Measurements from ENCODE around the gene TINCR.

TINCR gene

GRCh38 chr19:5545051-5545450 lies 22.7 kb downstream of the TINCR start:
- H3K9me2 ChIP-seq (replicated peaks; ENCODE audit: insufficient read depth, low read length) = no peaks in the 10 kb centered on the region
- no peaks in the 10 kb centered on the region for H4K20me1 ChIP-seq (ENCODE audit: low read depth, low read length)
- TF ChIP-seq EZH2phosphoT487 (conservative IDR thresholded peaks at IDR 0.05; ENCODE audit: low read length) (no peak), CTCF (IDR thresholded peaks at IDR 0.05; ENCODE audit: insufficient read depth, low read length, poor library complexity, severe bottlenecking) (no peak)
- H3K9ac ChIP-seq (ENCODE audit: low read length) = no peak overlapping the region
- H3K36me3 ChIP-seq (ENCODE audit: low read length) = no peaks in the 10 kb centered on the region
- H3K27ac ChIP-seq (ENCODE audit: low read depth, low read length) = no peak overlapping the region
- no peaks in the 10 kb centered on the region for H3F3A ChIP-seq (ENCODE audit: insufficient read depth)
- H2AFZ ChIP-seq (ENCODE audit: low read depth, low read length, severe bottlenecking) = no peak overlapping the region
- no peak overlapping the region for H3K4me2 ChIP-seq (ENCODE audit: low read depth, low read length, poor library complexity, severe bottlenecking)
- no peaks in the 10 kb centered on the region for H3K9me3 ChIP-seq (ENCODE audit: insufficient read depth, low read length)
- no peak overlapping the region for H3K4me3 ChIP-seq (ENCODE audit: insufficient read depth, low read length, poor library complexity, severe bottlenecking)
- H3K27me3 ChIP-seq (ENCODE audit: low read length) = no peaks in the 10 kb centered on the region
- H3K79me2 ChIP-seq (ENCODE audit: insufficient read depth, low read length) = no peaks in the 10 kb centered on the region

- Histone ChIP-seq H4K20me1 (ENCODE audit: low read depth, low read length) (no peaks in the 10 kb centered on the region), H3K79me2 (ENCODE audit: insufficient read depth, low read length) (no peaks in the 10 kb centered on the region), H3K4me3 (ENCODE audit: insufficient read depth, low read length, poor library complexity, severe bottlenecking) (no peak overlapping the region), H3K27ac (ENCODE audit: low read depth, low read length) (no peak overlapping the region), H2AFZ (ENCODE audit: low read depth, low read length, severe bottlenecking) (no peak overlapping the region), H3K36me3 (ENCODE audit: low read length) (no peaks in the 10 kb centered on the region), H3F3A (ENCODE audit: insufficient read depth) (no peaks in the 10 kb centered on the region), H3K9ac (ENCODE audit: low read length) (no peak overlapping the region), H3K9me3 (ENCODE audit: insufficient read depth, low read length) (no peaks in the 10 kb centered on the region), H3K9me2 (replicated peaks; ENCODE audit: insufficient read depth, low read length) (no peaks in the 10 kb centered on the region), H3K27me3 (ENCODE audit: low read length) (no peaks in the 10 kb centered on the region), H3K4me2 (ENCODE audit: low read depth, low read length, poor library complexity, severe bottlenecking) (no peak overlapping the region)
- TF ChIP-seq EZH2phosphoT487 (conservative IDR thresholded peaks at IDR 0.05; ENCODE audit: low read length) = no peak
- TF ChIP-seq CTCF (IDR thresholded peaks at IDR 0.05; ENCODE audit: insufficient read depth, low read length, poor library complexity, severe bottlenecking) = no peak
Measured at GRCh38 chr19:5542665-5543064, 25.1 kb downstream of the TINCR start.

- Histone ChIP-seq H3K9ac (ENCODE audit: low read length) (no peak overlapping the region), H3K9me3 (ENCODE audit: insufficient read depth, low read length) (no peaks in the 10 kb centered on the region), H3K27ac (ENCODE audit: low read depth, low read length) (no peak overlapping the region), H3K4me2 (ENCODE audit: low read depth, low read length, poor library complexity, severe bottlenecking) (no peak overlapping the region), H2AFZ (ENCODE audit: low read depth, low read length, severe bottlenecking) (no peak overlapping the region), H4K20me1 (ENCODE audit: low read depth, low read length) (no peaks in the 10 kb centered on the region), H3K27me3 (ENCODE audit: low read length) (no peaks in the 10 kb centered on the region), H3K4me3 (ENCODE audit: insufficient read depth, low read length, poor library complexity, severe bottlenecking) (no peak overlapping the region), H3F3A (ENCODE audit: insufficient read depth) (no peaks in the 10 kb centered on the region), H3K79me2 (ENCODE audit: insufficient read depth, low read length) (no peaks in the 10 kb centered on the region), H3K36me3 (ENCODE audit: low read length) (no peaks in the 10 kb centered on the region), H3K9me2 (replicated peaks; ENCODE audit: insufficient read depth, low read length) (no peaks in the 10 kb centered on the region)
- no peak for TF ChIP-seq EZH2phosphoT487 (conservative IDR thresholded peaks at IDR 0.05; ENCODE audit: low read length)
- no peak for TF ChIP-seq CTCF (IDR thresholded peaks at IDR 0.05; ENCODE audit: insufficient read depth, low read length, poor library complexity, severe bottlenecking)
Measured at GRCh38 chr19:5541456-5541855, 26.3 kb downstream of the TINCR start.

All from SU-DHL-6 (cell line).